ACC112 (cell line): Measurements from ENCODE around the gene WDR17.

Source experiments
- H2AFZ ChIP-seq: fragments of 200-600 bp; sonication (generic); one replicate; pipeline ENCODE4 v1.6.0; 2017; ENCODE audit warnings: antibody characterized with exemption, low read length; ENCODE audit not compliant: unreplicated experiment
- H3K27ac ChIP-seq: fragments of 200-600 bp; sonication (generic); 2 replicates; pipeline ENCODE4 v1.5.1; 2014; ENCODE audit warnings: low read depth, mild to moderate bottlenecking, antibody characterized with exemption, low read length, moderate library complexity
- H3K27me3 ChIP-seq: fragments of 200-600 bp; sonication (generic); 2 replicates; pipeline ENCODE4 v1.6.1; 2014; ENCODE audit warnings: mild to moderate bottlenecking, antibody characterized with exemption, low read length, moderate library complexity, mixed read lengths; ENCODE audit not compliant: insufficient read depth
- H3K36me3 ChIP-seq: fragments of 200-600 bp; sonication (generic); 2 replicates; pipeline ENCODE4 v1.6.1; 2016; ENCODE audit warnings: mild to moderate bottlenecking, antibody characterized with exemption, low read length, moderate library complexity, mixed read lengths; ENCODE audit not compliant: insufficient read depth
- H3K4me1 ChIP-seq: fragments of 200-600 bp; sonication (generic); one replicate; pipeline ENCODE4 v1.6.1; 2016; ENCODE audit warnings: low read length, mixed read lengths; ENCODE audit not compliant: insufficient read depth, unreplicated experiment, control insufficient read depth
- H3K4me3 ChIP-seq: fragments of 200-600 bp; sonication (generic); 2 replicates; pipeline ENCODE4 v1.5.1; 2014; ENCODE audit warnings: mild to moderate bottlenecking, low read depth, low read length
- H3K79me2 ChIP-seq: fragments of 200-600 bp; sonication (generic); one replicate; pipeline ENCODE4 v1.6.0; 2016; ENCODE audit warnings: low read length; ENCODE audit not compliant: control insufficient read depth, unreplicated experiment, insufficient read depth

WDR17 gene

GRCh38 chr4:176042195-176042594 lies 23.4 kb upstream of the WDR17 start:
- Histone ChIP-seq H3K4me1 (no peaks in the 10 kb centered on the region), H3K36me3 (no peaks in the 10 kb centered on the region), H3K27me3 (peaks cover 27% of the 10 kb centered on the region), H3K4me3 (no peak overlapping the region), H2AFZ (no peak overlapping the region), H3K79me2 (no peaks in the 10 kb centered on the region), H3K27ac (no peak overlapping the region)

DNA sequence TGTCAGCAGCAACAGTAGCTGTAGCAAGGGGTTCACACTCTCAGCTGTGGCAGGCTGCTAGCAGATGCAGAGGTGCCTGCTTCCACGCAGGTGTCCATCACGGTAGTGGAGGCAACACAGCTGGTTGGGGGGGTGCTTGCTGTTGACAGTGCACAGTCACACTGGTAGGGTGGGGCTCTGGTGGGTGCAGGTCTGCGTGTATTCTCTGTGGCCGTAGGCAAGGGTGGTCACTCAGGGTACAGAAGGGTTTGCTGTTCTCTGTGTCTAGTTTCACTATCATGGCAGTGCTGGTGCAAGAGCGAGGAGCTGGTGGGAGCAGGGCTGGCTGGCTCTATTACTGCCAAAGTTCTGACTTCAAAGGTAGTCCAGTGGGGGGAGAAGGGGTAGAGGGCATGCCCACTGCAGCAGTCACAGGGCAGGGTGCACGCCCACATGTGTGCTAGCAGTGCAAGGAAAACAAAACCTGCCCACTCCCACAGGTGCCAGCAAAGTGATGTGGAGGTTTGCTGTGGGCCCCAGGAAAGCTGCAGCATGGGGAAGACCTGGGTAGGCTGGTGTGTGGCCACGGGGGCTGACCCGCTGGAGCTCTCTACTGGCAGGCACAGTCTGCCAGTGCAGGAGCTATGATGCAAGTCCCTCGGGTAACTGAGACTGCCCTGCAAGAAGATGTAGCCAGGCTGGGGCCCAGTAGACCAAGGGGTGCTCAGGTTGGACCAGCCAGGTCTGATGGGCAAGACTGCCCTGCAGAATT lies 21.6 kb upstream of the WDR17 start:
- H3K27ac ChIP-seq = no peak overlapping the region
- no peaks in the 10 kb centered on the region for H3K4me1 ChIP-seq
- H3K79me2 ChIP-seq = no peaks in the 10 kb centered on the region
- H3K4me3 ChIP-seq = no peak overlapping the region
- peaks cover 38% of the 10 kb centered on the region for H3K27me3 ChIP-seq
- no peaks in the 10 kb centered on the region for H3K36me3 ChIP-seq
- no peak overlapping the region for H2AFZ ChIP-seq

- no peaks in the 10 kb centered on the region for H3K36me3 ChIP-seq
- no peaks in the 10 kb centered on the region for H3K4me1 ChIP-seq
- H3K4me3 ChIP-seq = no peak overlapping the region
- H3K27ac ChIP-seq = no peak overlapping the region
- H3K27me3 ChIP-seq = peaks cover 43% of the 10 kb centered on the region
- H3K79me2 ChIP-seq = no peaks in the 10 kb centered on the region
- H2AFZ ChIP-seq = no peak overlapping the region
These were observed 21.1 kb upstream of the WDR17 start for GRCh38 chr4:176044589-176044951.

- Histone ChIP-seq H3K27me3 (peaks cover 35% of the 10 kb centered on the region), H3K27ac (no peak overlapping the region), H3K4me1 (no peaks in the 10 kb centered on the region), H3K79me2 (no peaks in the 10 kb centered on the region), H2AFZ (no peak overlapping the region), H3K4me3 (no peak overlapping the region), H3K36me3 (no peaks in the 10 kb centered on the region)
These were observed 17.0 kb upstream of the WDR17 start for GRCh38 chr4:176048631-176049030.

DNA sequence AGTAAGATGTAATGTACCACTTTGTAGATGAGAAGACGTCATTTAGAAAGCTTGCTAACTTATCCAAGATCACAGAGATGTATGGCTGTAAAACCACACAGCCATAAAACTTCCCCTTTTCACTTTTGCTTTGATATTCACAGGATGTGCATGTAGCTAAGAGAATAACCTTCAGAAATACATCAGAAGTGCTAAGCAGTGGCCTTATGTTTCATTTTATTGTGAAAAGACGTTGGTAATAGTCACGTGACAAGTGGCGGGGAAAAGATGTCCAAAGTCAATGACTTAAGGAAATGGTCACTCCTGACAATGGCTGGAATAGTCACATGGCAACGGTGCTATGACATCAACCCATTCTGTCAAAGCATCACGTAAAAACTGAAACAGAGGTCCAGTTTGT lies 12.9 kb upstream of the WDR17 start:
- H3K27me3 ChIP-seq = peaks cover 26% of the 10 kb centered on the region
- no peaks in the 10 kb centered on the region for H3K36me3 ChIP-seq
- H3K27ac ChIP-seq = no peak overlapping the region
- no peak overlapping the region for H3K4me3 ChIP-seq
- H3K79me2 ChIP-seq = no peaks in the 10 kb centered on the region
- H3K4me1 ChIP-seq = no peaks in the 10 kb centered on the region
- H2AFZ ChIP-seq = no peak overlapping the region

DNA sequence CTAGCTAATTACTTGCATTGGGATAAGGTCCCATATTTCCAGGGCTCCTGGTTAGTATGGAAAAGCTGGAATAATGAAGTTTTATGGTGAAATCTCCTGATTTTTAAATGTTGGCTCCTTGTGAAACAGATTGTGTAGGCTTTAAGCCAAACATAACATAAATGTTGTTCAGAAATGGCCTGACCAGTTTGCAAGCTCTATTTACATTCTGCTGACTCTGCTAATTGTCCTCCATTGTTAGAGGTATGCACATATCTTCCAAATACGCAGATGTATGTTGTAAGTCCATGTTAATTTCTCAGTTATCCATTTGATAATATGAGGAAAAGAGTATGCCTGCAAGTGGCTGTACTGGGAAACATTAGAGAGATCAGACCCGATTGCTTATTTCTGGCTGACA lies 11.9 kb upstream of the WDR17 start:
- no peaks in the 10 kb centered on the region for H3K36me3 ChIP-seq
- no peak overlapping the region for H3K4me3 ChIP-seq
- peaks cover 17% of the 10 kb centered on the region; the same call in 1 of the 2 replicates for H3K27me3 ChIP-seq
- no peaks in the 10 kb centered on the region for H3K4me1 ChIP-seq
- H2AFZ ChIP-seq = no peak overlapping the region
- no peaks in the 10 kb centered on the region for H3K79me2 ChIP-seq
- no peak overlapping the region for H3K27ac ChIP-seq

DNA sequence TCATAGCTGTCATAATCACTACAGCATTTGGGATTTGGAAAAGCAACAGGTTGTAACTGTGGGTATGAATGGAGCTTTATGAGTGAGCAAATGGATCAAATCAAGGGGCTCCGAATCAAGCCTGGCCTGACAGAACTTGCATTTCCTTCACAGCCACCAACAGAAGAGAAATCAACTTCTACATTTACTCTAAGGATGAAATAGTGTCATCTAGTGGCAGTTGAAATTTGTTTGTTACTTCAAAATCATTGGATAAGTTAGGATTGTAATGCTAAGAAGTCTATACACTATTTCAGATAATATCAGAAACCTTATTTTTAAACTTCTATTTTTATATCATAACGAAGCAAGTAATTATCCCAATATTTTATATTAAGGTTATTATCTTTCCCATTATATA lies 10.7 kb upstream of the WDR17 start:
- H3K79me2 ChIP-seq = no peaks in the 10 kb centered on the region
- H3K4me1 ChIP-seq = no peaks in the 10 kb centered on the region
- no peaks in the 10 kb centered on the region for H3K36me3 ChIP-seq
- H3K27me3 ChIP-seq = peaks cover 8% of the 10 kb centered on the region; the same call in 1 of the 2 replicates
- no peak overlapping the region for H3K4me3 ChIP-seq
- H3K27ac ChIP-seq = no peak overlapping the region
- no peak overlapping the region for H2AFZ ChIP-seq

DNA sequence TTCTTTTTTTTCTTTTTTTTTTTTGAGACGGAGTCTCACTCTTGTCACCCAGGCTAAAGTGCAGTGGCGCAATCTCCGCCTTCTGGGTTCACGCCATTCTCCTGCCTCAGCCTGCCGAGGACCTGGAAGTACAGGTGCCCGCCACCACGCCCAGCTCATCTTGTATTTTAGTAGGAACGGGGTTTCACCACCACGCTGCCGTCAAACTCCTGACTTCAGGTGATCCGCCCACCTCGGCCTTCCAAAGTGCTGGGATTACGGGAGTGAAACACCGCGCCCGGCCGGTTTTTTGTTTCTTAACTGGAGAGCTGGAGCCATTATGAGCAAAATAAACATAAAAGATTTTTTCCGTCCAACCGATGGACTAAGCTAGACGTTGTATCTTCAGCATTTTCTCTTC lies 1.9 kb upstream of the WDR17 start:
- no peaks in the 10 kb centered on the region for H3K4me1 ChIP-seq

DNA sequence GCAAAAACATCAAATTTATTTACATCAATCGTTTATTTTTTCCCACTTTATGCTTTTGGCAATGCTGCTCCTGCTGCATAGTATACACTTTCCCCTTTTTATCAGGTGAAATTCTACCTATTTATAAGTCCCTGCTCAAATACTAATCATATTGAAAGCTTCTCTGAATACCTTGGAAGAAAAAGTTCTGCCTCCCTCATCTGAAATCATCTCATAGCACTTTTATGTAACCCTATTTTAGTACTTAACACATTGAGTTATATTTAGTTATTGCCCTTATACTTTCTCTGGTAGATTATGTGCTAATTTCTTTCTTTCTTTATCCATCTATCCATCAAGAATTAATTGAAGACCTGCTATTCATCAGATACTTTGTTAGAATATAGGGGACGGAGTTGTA lies 1.1 kb upstream of the WDR17 start:
- no peaks in the 10 kb centered on the region for H3K79me2 ChIP-seq
- no peaks in the 10 kb centered on the region for H3K36me3 ChIP-seq
- no peaks in the 10 kb centered on the region for H3K4me1 ChIP-seq
- H2AFZ ChIP-seq = no peak overlapping the region
- H3K27me3 ChIP-seq = peaks cover 48% of the 10 kb centered on the region
- no peak overlapping the region for H3K4me3 ChIP-seq
- H3K27ac ChIP-seq = no peak overlapping the region

More for the DNA sequence above, 1.9 kb upstream of the WDR17 start:
- Histone ChIP-seq H3K79me2 (no peaks in the 10 kb centered on the region), H3K27me3 (peaks cover 46% of the 10 kb centered on the region), H3K27ac (no peak overlapping the region), H3K4me3 (no peak overlapping the region), H2AFZ (no peak overlapping the region), H3K36me3 (no peaks in the 10 kb centered on the region)

DNA sequence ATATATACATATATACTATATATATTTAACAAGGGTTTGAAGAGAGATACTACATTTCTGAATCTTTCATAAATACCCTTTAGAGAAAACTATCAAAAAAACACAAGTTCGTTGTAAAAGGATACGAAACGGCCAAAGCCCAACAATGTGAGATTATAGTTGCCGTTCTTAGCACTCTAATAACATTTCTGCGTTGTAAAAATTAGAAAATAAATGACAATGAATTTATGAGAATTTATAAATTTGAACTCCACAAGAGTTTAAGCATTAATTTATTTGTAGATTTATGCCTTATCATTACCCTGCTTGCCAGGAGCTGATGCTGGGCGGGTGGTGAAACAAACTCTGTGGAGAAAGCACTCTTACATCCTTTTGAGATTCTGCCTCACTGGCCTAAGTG lies 1.1 kb downstream of the WDR17 start:
- H3K4me3 ChIP-seq = no peak overlapping the region
- H3K27me3 ChIP-seq = peaks cover 44% of the 10 kb centered on the region
- H2AFZ ChIP-seq = no peak overlapping the region
- H3K79me2 ChIP-seq = no peaks in the 10 kb centered on the region
- H3K4me1 ChIP-seq = no peaks in the 10 kb centered on the region
- H3K27ac ChIP-seq = no peak overlapping the region
- no peaks in the 10 kb centered on the region for H3K36me3 ChIP-seq

- H3K4me1 ChIP-seq = no peaks in the 10 kb centered on the region
These were observed 11.9 kb downstream of the WDR17 start for GRCh38 chr4:176077561-176077960.

More at GRCh38 chr4:176077561-176077960, 11.9 kb downstream of the WDR17 start:
- H3K36me3 ChIP-seq = no peaks in the 10 kb centered on the region
- no peak overlapping the region for H2AFZ ChIP-seq
- H3K27me3 ChIP-seq = peaks cover 3% of the 10 kb centered on the region; the same call in 1 of the 2 replicates
- H3K27ac ChIP-seq = no peak overlapping the region
- no peak overlapping the region for H3K4me3 ChIP-seq
- H3K79me2 ChIP-seq = no peaks in the 10 kb centered on the region
